Measurements from ENCODE around the gene SFPQ. TPM values are rescaled to one million over a fixed set of nuclear protein-coding genes. Genes with fewer than 3 reads are reported as not detected.

Gene SFPQ
- total RNA-seq, 1 donor from 2014 or later, result 364 TPM

GRCh38 chr1:35188578-35189392, 4.2 kb downstream of the SFPQ start:
- no peak for DNase-seq (ENCODE audit: low spot score in 2 of 2)
- no peak for FAIRE-seq

- no peak for FAIRE-seq
- DNase-seq (ENCODE audit: low spot score in 2 of 2), result no peak
Observed at GRCh38 chr1:35187816-35188342, 5.1 kb downstream of the SFPQ start.

- FAIRE-seq (no peak), DNase-seq (ENCODE audit: low spot score in 2 of 2) (no peak)
Observed at GRCh38 chr1:35186239-35186638, 6.7 kb downstream of the SFPQ start.

GRCh38 chr1:35185200-35185599, 7.7 kb downstream of the SFPQ start:
- DNase-seq (ENCODE audit: low spot score in 2 of 2), result no peak
- FAIRE-seq, result no peak

DNA sequence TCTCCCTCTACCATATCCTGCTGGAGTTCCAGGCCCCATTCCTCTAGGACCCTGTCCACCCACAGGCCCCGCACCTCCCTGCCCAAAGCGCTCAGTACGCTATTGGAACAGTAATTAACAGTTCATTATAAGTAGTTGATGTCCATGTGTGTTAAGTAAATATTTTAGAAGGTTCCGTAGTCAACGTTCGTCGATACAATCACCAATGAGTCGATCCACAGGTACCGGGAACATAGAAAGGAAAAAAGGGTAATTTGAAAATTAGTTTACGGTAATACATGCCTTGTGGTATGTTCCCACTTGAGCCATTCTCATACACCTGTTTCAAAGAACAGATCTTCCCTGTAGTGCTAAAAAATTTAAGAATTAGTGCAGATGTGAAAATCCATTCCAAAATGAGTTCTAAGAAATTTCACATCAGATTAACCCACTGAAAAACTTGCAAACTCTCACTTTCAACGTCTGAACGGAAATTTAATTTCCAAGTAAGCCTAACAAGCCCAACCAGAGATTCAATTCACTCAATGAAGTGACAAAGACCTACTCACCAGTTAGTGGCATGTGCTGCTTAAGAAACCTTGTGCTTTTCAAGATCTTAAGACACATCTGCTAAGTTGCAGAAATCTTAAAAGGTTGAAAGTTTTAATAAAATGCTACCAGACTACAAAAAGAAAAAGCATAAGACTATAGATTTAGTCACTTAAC, 8.3 kb downstream of the SFPQ start:
- no peak for FAIRE-seq
- DNase-seq (ENCODE audit: low spot score in 2 of 2), result no peak

DNA sequence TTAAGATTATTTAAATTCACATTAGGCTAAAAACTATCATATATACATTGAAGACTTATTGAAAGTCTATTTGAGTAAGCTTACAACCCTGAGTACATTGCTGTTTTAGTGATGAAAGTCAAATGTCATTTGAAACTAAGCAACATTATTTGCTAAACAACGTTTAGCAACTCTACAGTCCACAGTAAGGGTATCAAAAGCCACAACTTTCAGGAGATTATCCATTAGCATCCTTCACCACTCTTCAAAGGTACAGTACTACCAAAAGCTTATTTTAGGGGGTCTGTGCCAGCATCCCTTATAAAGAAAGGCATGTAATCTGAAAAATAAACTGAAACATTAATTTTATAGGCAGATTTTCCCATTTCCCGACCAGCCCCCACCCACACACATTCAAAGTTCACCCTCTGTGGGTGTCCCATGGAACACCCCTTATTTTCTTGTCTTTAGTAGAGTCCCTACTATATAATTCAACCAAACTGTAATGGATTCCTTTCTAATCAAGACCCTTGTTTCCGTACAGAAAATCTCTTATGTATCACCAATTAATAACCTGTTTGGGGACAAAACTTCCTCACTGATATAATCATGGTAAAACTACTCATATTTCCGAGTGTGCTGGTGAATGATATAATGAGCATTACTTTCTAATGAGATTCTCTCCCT, 11.0 kb downstream of the SFPQ start:
- FAIRE-seq, result no peak
- DNase-seq (ENCODE audit: low spot score in 2 of 2), result no peak

DNA sequence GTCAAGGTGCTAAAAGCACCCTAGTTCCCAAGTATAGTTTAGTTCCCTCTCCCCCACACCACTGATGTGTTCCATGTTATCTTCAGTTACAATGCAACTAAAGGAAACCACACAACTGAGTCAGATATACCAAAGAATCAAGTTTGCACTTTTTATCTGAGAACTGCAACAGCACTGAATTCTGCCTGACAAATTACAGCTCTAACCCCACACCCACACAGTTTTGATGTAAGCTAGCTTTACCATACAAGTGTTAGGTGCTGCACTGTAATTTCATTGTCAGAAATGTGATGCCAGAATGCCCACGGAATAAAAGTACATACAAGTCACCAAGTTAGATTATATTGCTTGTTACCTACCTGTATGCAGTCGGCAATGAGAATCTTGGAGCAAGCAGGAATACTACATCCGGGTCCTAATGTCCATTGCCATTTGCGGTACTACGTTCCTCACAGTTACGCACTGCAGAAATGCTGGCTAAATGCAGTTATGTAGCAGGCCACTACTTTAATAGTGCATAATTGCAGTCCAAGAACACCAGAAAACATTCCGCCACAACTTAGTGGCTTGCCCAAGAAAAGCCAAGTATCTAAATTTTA, 12.1 kb downstream of the SFPQ start:
- DNase-seq (ENCODE audit: low spot score in 2 of 2), result no peak

GRCh38 chr1:35179908-35180307, 13.0 kb downstream of the SFPQ start:
- DNase-seq (ENCODE audit: low spot score in 2 of 2) (no peak), FAIRE-seq (no peak)

More for the DNA sequence above, 12.1 kb downstream of the SFPQ start:
- no peak for FAIRE-seq

DNA sequence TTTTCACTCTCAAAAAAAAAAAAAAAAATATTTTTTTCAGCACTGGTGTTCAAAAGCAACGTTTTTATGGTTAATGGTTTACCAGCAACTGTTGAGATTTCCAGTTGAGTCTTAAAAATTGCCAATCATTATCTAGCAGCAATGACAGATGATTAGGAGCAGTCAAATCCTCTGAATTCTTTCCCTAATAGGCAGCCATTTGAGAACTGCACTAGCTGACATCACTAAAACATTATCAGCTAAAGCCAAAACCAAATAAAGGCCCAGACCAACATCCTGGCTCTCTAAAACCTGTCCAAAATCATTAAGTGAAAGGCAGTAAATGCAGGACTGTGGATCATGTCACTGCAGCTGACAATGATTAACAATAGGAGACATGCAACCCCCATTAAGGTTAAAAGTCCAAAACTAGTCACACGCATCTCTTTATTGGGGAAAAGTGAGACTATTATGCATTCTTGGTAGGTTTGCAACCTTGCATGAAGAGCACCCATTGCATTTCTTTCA, 14.0 kb downstream of the SFPQ start:
- DNase-seq (ENCODE audit: low spot score in 2 of 2) (no peak), FAIRE-seq (no peak)

- DNase-seq (ENCODE audit: low spot score in 2 of 2), result no peak
- no peak for FAIRE-seq
Observed at GRCh38 chr1:35178295-35178695, 14.7 kb downstream of the SFPQ start.

DNA sequence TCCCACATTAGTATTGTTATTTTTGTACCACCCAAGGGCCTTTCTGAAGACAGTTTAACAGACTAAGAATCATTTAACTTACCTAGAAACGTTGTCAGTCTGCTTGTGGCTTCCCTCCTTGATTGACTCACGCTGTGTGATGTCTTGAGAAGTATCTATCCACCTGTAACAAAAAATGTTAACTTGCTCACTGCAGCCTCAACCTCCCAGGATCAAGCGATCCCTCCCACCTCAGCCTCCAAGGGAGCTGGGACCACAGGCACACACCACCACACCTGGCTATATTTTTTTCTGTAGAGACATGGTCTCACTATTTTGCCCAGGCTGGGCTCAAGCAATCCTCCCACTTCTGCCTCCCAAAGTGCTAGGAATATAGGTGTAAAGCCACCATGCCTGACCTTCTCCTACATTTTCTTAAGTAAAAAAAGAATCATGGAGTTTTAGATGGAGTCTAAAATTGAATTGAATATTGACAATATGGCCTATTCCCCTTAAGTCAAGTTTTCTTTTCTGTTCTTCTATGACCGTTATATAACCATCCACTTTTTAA, 15.6 kb downstream of the SFPQ start:
- DNase-seq (ENCODE audit: low spot score in 2 of 2) (no peak), FAIRE-seq (no peak)

GRCh38 chr1:35175602-35176001, 17.3 kb downstream of the SFPQ start:
- FAIRE-seq, result no peak

GRCh38 chr1:35175098-35175576, 17.8 kb downstream of the SFPQ start:
- FAIRE-seq, result no peak

More at GRCh38 chr1:35175602-35176001, 17.3 kb downstream of the SFPQ start:
- DNase-seq (ENCODE audit: low spot score in 2 of 2), result no peak

GRCh38 chr1:35173909-35174540, 18.9 kb downstream of the SFPQ start:
- FAIRE-seq (no peak), DNase-seq (ENCODE audit: low spot score in 2 of 2) (no peak)

More at GRCh38 chr1:35175098-35175576, 17.8 kb downstream of the SFPQ start:
- DNase-seq (ENCODE audit: low spot score in 2 of 2), result no peak

DNA sequence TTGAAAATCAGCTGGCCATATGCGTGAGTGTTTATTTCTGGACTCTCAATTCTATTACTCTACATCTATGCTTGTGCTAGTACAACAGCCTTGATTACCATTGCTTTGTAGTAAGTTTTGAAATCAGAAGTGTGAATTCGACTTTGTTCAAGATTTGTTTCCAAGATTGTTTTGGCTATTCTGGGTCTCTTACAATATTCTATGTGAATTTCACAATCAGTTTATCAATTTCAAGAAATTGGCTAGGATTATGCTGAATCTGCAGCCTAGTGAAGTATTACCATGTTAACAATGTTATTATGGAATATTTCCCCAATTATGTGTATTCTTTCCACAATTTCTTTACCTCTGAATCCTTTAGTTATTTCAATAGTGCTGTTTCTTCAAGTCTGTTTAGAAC, 19.5 kb downstream of the SFPQ start:
- no peak for FAIRE-seq

GRCh38 chr1:35172022-35172421, 20.9 kb downstream of the SFPQ start:
- FAIRE-seq (no peak), DNase-seq (ENCODE audit: low spot score in 2 of 2) (no peak)

More for the DNA sequence above, 19.5 kb downstream of the SFPQ start:
- DNase-seq (ENCODE audit: low spot score in 2 of 2), result no peak

GRCh38 chr1:35171579-35171978, 21.4 kb downstream of the SFPQ start:
- FAIRE-seq, result no peak
- DNase-seq (ENCODE audit: low spot score in 2 of 2), result no peak

GRCh38 chr1:35164893-35165292, 28.1 kb downstream of the SFPQ start:
- FAIRE-seq (no peak), DNase-seq (ENCODE audit: low spot score in 2 of 2) (no peak)

GRCh38 chr1:35151220-35151619, 41.7 kb downstream of the SFPQ start:
- FAIRE-seq (no peak), DNase-seq (ENCODE audit: low spot score in 2 of 2) (no peak)
